Glutamatergic neuron (in vitro differentiated cells): ENCODE measurements around the gene TRUB2. TPM values are rescaled to one million over a fixed set of nuclear protein-coding genes. Genes with fewer than 3 reads are reported as not detected.

Source experiments
- DNase-seq: peaks from one replicate; pipeline ENCODE4 v3.0.0; 2022
- H3K27ac Mint-ChIP-seq: one replicate; pipeline ENCODE4 v1.8.0; 2020; ENCODE audit warnings: mild to moderate bottlenecking, mixed read lengths, inconsistent platforms; ENCODE audit not compliant: unreplicated experiment
- H3K27me3 Mint-ChIP-seq: one replicate; pipeline ENCODE4 v1.8.0; 2020; ENCODE audit warnings: mild to moderate bottlenecking, moderate library complexity, mixed read lengths, inconsistent platforms; ENCODE audit not compliant: unreplicated experiment
- H3K36me3 Mint-ChIP-seq: one replicate; pipeline ENCODE4 v1.8.0; 2020; ENCODE audit warnings: mild to moderate bottlenecking, mixed read lengths, inconsistent platforms; ENCODE audit not compliant: unreplicated experiment
- H3K4me1 Mint-ChIP-seq: one replicate; pipeline ENCODE4 v1.8.0; 2020; ENCODE audit warnings: mild to moderate bottlenecking, low read depth, mixed read lengths, inconsistent platforms; ENCODE audit not compliant: unreplicated experiment
- H3K4me3 Mint-ChIP-seq: one replicate; pipeline ENCODE4 v1.8.0; 2020; ENCODE audit warnings: mild to moderate bottlenecking, mixed read lengths, inconsistent platforms; ENCODE audit not compliant: unreplicated experiment
- H3K9me3 Mint-ChIP-seq: one replicate; pipeline ENCODE4 v1.8.0; 2020; ENCODE audit warnings: mild to moderate bottlenecking, moderate library complexity, mixed read lengths, inconsistent platforms; ENCODE audit not compliant: unreplicated experiment
- total RNA-seq: library from RNA; stranded (reverse); fragmentation: NEBNext Ultra II Directional; extraction: Animal tissue kit (Norgen Biotek cat#: 25700); gene quantifications from one replicate; pipeline ENCODE4 v1.2.1, GENCODE V29; 2021; ENCODE audit not compliant: unreplicated experiment
- TF ChIP-seq, protein P1 (sequence below): fragments of 200-600 bp; sonication (generic); IDR thresholded peaks from one replicate; pipeline ENCODE4 v1.5.0; 2021; ENCODE audit not compliant: partially characterized antibody, unreplicated experiment

The TRUB2 gene
- total RNA-seq, 1 donor from 2014 or later = 30.0 TPM

GRCh38 chr9:128369024-128369706, 46.9 kb upstream of the TRUB2 start:
- H3K4me1 Mint-ChIP-seq = peaks cover 21% of the 10 kb centered on the region
- H3K4me3 Mint-ChIP-seq = no peak overlapping the region
- H3K27me3 Mint-ChIP-seq = peaks cover 15% of the 10 kb centered on the region
- H3K27ac Mint-ChIP-seq = no peak overlapping the region
- peaks cover 15% of the 10 kb centered on the region for H3K9me3 Mint-ChIP-seq
- TF ChIP-seq, protein P1, sequence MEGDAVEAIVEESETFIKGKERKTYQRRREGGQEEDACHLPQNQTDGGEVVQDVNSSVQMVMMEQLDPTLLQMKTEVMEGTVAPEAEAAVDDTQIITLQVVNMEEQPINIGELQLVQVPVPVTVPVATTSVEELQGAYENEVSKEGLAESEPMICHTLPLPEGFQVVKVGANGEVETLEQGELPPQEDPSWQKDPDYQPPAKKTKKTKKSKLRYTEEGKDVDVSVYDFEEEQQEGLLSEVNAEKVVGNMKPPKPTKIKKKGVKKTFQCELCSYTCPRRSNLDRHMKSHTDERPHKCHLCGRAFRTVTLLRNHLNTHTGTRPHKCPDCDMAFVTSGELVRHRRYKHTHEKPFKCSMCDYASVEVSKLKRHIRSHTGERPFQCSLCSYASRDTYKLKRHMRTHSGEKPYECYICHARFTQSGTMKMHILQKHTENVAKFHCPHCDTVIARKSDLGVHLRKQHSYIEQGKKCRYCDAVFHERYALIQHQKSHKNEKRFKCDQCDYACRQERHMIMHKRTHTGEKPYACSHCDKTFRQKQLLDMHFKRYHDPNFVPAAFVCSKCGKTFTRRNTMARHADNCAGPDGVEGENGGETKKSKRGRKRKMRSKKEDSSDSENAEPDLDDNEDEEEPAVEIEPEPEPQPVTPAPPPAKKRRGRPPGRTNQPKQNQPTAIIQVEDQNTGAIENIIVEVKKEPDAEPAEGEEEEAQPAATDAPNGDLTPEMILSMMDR = no peak
- DNase-seq = no peak
- no peaks in the 10 kb centered on the region for H3K36me3 Mint-ChIP-seq

DNA sequence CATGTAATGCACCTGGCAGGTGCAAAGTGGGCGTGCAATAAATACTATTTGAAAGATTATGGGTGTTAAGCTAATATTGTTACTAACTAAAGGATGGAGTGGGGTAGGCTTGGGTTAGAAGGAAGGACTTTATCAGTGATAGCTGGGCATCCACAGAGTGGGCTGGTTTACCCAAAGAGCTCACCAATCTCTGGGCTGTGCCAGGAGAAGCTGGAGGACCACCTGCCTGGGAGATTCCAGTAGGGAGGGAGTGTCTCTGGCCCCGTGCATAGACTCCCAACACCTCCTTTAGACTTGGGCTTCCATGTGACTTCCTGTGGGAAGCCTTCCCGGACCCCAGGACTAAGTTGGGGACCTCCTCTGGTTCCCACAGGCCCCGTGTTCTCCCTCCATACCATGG, 43.3 kb upstream of the TRUB2 start:
- TF ChIP-seq, protein P1 = no peak
- no peak for DNase-seq
- Mint-ChIP-seq H3K4me1 (peaks cover 13% of the 10 kb centered on the region), H3K27ac (peak overlapping the region; percentile 93), H3K27me3 (peaks cover 15% of the 10 kb centered on the region), H3K4me3 (peak overlapping the region; percentile 75), H3K9me3 (peaks cover 16% of the 10 kb centered on the region), H3K36me3 (no peaks in the 10 kb centered on the region)

DNA sequence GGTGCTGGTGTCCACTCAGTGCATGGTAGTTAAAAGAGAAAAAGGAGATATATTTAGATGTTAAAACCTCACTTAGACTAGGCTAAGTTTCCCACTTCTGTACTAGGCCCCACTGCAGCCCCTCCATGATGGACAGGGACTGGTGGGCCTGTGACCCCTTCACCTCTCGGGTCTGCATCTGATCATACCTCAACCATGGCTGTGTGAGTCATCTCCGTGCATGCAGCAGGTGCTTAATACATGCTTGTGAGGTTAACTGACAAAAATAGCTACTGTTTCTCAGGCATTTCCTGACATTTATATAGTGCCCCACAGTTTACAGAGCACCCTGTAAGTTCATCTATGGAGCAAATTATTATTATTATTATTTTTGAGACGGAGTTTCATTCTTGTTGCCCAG, 40.5 kb upstream of the TRUB2 start:
- DNase-seq = no peak
- peaks cover 8% of the 10 kb centered on the region for H3K4me1 Mint-ChIP-seq
- H3K36me3 Mint-ChIP-seq = no peaks in the 10 kb centered on the region
- peaks cover 13% of the 10 kb centered on the region for H3K9me3 Mint-ChIP-seq
- no peak overlapping the region for H3K4me3 Mint-ChIP-seq
- no peak overlapping the region for H3K27ac Mint-ChIP-seq
- TF ChIP-seq, protein P1 = no peak
- peaks cover 9% of the 10 kb centered on the region for H3K27me3 Mint-ChIP-seq

GRCh38 chr9:128361986-128362646, 39.9 kb upstream of the TRUB2 start:
- no peaks in the 10 kb centered on the region for H3K36me3 Mint-ChIP-seq
- peaks cover 8% of the 10 kb centered on the region for H3K4me1 Mint-ChIP-seq
- H3K9me3 Mint-ChIP-seq = peaks cover 11% of the 10 kb centered on the region
- TF ChIP-seq, protein P1 = peak; percentile 89
- peak overlapping the region; percentile 57 for H3K4me3 Mint-ChIP-seq
- H3K27ac Mint-ChIP-seq = no peak overlapping the region
- peak; percentile 88 for DNase-seq
- H3K27me3 Mint-ChIP-seq = peaks cover 9% of the 10 kb centered on the region
